ENCODE results near the gene HOXC13.
A peak's percentile ranks its signal among the peaks of the same experiment; 100 is the strongest.

HOXC13 gene, protein sequence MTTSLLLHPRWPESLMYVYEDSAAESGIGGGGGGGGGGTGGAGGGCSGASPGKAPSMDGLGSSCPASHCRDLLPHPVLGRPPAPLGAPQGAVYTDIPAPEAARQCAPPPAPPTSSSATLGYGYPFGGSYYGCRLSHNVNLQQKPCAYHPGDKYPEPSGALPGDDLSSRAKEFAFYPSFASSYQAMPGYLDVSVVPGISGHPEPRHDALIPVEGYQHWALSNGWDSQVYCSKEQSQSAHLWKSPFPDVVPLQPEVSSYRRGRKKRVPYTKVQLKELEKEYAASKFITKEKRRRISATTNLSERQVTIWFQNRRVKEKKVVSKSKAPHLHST

DNA sequence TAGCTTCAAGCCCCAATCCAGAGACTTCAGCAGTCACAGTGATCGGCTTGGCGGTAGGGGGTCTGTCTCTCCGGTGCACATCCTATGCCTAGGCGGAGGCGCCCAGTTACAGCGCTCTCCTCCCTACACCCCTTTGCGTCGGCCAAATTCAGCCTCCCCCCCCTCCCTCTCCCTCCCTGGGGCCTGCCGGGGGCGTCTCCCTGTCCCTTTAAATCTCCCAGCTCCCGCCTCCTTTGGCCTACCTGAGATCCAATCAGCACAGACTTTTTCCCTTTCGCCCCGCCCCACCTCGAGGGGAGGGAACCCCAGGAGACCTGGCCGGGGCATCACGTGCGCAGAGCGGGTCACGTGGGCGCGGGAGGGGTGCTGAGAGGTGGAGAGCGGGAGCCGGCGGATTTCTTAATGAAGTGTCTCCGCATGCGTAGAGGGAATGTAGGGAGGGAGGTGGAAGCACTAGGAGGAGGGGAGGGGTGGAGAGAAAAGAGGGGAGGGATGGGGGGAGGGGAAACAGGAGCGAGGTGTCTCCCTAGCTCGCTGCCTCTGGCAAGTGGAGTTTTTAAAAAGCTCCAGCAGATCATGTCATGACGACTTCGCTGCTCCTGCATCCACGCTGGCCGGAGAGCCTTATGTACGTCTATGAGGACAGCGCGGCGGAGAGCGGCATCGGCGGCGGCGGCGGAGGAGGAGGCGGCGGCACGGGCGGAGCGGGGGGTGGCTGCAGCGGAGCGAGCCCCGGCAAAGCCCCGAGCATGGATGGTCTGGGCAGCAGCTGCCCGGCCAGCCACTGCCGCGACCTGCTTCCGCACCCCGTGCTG, at the start of gene HOXC13:
TSS of gene HOXC13 (plus strand) at position 506 of the 815 bp plus-strand sequence. CDS start at position 582, 76 bp downstream.
- DNase-seq (ENCODE audit: low read depth in 2 of 2) = peak in 1 of 2 donors; percentile 40

- DNase-seq (ENCODE audit: low read depth in 2 of 2) = no peak
Measured at GRCh38 chr12:53890081-53890480, 48.5 kb upstream of the HOXC13 start.

DNA sequence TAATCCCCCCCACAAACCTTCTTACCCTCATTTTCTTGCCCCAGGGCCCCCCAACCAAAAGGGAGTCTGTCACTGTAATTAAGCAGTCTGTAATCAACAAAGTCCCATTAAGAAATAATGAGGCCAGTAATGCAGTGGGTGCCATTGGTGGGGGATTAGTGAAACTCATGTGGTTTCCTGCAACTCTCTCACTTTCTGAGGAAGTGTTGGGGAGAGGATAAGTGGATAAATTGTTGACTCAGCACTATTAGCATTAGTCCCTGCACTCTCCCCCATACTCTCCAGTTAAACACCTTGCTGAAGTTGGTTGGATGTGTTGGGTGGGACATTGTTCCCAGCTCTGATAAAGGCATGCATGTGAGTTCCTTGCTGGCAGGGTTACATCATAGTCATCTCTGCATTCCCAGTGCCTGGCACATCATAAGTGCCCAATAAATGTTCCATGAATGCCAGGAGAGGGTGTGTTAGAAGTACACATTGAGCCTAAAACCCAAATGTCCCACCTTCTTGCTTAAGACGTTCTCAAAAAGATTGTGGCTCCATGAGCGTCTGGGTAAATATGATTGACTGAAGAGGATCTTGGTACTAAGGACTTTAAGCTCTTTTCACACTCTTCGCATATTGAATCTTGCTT, 45.8 kb upstream of the HOXC13 start:
- DNase-seq (ENCODE audit: low read depth in 2 of 2) = no peak

DNA sequence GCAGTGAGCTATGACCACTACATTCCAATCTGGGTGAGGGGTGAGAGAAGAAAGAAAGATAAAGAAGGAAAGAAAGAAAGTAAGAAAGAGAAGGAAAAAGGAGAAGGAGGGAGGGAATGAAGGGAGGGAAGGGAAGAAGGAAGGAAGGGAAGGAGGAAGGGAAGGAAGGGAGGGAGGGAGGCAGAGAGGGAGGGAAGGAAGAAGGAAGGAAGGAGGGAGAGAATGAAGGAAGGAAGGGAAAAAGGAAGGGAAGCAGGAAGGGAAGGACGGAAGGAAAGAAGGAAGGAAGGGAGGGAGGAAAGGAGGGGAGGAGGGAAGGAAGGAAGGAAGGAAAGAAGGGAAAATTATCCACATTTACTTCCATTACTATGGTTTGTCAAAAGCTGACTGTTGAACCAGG, 39.4 kb upstream of the HOXC13 start:
- no peak for DNase-seq (ENCODE audit: low read depth in 2 of 2)

DNA sequence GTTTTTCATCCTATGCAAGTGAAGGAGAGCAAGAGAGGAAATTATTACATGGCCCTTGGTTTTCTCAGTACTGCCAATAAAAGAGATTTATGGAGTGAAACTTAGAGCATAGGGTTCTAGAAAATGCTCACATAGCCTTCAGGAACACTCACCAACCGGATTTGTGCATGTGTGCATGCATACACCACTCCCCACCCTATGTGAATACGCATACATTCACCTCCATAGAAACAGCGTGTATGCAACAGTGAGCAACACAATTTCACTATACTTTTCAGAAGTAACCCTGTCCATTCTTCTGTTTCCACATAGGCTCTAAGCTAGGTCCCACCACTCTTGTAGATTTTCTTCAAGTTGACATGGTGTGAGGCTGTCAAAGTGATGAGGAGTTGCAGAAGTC, 31.5 kb upstream of the HOXC13 start:
- DNase-seq (ENCODE audit: low read depth in 2 of 2) = no peak

- DNase-seq (ENCODE audit: low read depth in 2 of 2) = no peak
Measured at GRCh38 chr12:53916788-53917655, 21.6 kb upstream of the HOXC13 start.

- DNase-seq (ENCODE audit: low read depth in 2 of 2) = no peak
Measured at GRCh38 chr12:53924521-53925405, 13.9 kb upstream of the HOXC13 start.

- no peak for DNase-seq (ENCODE audit: low read depth in 2 of 2)
Measured at GRCh38 chr12:53927220-53928029, 11.2 kb upstream of the HOXC13 start.

GRCh38 chr12:53928054-53928835, 10.4 kb upstream of the HOXC13 start:
- DNase-seq (ENCODE audit: low read depth in 2 of 2) = no peak

DNA sequence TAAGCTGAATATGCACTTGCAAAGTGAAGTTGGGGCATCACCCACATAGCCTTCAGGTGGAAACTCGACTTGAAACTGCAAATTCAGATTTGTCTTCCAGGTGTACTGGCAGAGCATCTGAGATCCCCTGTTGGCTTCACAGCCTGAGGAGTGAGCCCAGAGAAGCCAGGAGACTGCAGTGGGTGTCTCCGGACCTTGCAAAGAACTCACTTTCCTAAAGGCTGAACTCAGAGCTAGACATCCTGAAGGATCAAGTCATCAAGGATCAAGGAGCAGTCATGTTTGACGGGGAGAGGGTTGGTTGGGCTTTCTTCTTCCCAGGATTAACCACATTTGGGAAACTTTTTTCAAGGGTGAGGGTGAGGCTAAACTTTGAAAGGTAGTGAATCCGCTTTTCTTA, 9.1 kb upstream of the HOXC13 start:
- DNase-seq (ENCODE audit: low read depth in 2 of 2) = no peak

- no peak for DNase-seq (ENCODE audit: low read depth in 2 of 2)
Measured at GRCh38 chr12:53930591-53931255, 7.9 kb upstream of the HOXC13 start.

- DNase-seq (ENCODE audit: low read depth in 2 of 2) = no peak
Measured at GRCh38 chr12:53931844-53932581, 6.6 kb upstream of the HOXC13 start.

DNA sequence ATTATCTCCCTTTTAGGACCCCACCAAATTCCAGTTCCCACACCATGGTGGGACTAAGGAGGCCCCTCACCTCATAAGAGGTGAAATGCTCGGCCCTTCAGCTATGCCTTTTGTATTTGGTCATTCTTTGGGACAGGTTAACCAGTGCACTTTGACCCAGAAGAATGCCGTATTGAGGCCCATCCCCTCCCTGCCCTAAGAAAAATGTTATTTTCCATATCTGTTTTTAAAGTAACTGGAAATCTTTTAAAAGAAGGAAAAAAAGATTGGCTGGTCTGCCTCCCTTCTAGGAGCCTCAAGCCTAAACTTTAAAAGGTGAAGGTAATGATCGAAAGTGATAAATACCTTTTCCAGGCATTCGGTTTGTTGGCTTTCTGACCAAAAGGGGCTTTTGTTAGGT, 5.7 kb upstream of the HOXC13 start:
- no peak for DNase-seq (ENCODE audit: low read depth in 2 of 2)

GRCh38 chr12:53935383-53936341, 3.0 kb upstream of the HOXC13 start:
- no peak for DNase-seq (ENCODE audit: low read depth in 2 of 2)

- no peak for DNase-seq (ENCODE audit: low read depth in 2 of 2)
Measured at GRCh38 chr12:53937099-53937498, 1.5 kb upstream of the HOXC13 start.

DNA sequence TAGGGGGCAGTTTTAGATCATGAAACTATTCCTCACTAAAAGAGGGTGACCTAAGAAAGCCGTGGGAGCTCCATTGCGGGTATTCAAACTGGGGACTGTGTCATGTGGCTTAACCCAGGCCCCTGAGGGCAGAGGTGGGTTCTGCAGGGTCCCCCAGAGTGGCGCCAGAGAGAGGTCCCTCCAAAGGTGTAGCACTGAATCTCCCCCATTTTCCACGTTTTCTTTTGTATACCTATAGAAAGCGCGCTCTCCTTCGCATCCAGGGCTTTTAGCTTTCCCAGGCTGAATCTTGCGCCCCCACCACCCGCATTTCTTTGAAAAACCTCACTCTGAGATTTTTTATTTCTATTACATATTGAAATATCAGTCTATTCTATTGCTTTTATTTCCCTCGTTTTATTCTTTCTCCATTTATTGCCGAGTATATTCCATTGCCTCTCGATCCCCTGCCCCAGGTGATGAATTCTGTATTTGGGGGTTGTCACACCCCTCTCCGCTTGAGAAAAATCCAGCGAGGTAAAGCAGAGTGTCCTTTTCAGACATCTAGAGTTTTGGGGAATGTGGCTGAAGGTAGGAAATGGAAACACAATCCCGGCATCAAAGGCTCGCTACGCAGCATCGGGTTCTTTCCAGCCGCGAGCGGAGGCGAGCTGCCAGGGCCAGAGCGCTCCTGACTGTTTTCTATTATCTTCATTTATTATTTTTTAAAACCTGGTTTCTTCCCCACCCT, 870 bp upstream of the HOXC13 start:
- DNase-seq (ENCODE audit: low read depth in 2 of 2) = no peak
